Measurements from ENCODE around the gene HS3ST5.

GRCh38 chr6:114154812-114155211, 188.0 kb downstream of the HS3ST5 start:
- TF ChIP-seq POLR2A (IDR thresholded peaks at IDR 0.05) = no peak
- TF ChIP-seq CTCF (IDR thresholded peaks at IDR 0.05) = no peak

Measured in breast epithelium (tissue), 3 donors.